ENCODE data around the gene DRC7. TPM values are rescaled to one million over a fixed set of nuclear protein-coding genes. Genes with fewer than 3 reads are reported as not detected.

The DRC7 gene
- total and polyA plus RNA-seq, 9 donors, result 0.06 to 0.40 (median 0.16) TPM; not detected in 3

GRCh38 chr16:57756424-57757325, 62.1 kb downstream of the DRC7 start:
- Histone ChIP-seq H3K4me1 (ENCODE audit: control insufficient read depth, insufficient read depth, low read length) (peaks cover 39% of the 10 kb centered on the region), H3K36me3 (ENCODE audit: control insufficient read depth, insufficient read depth, low read length) (peaks cover 53% of the 10 kb centered on the region), H3K27ac (ENCODE audit: low read length) (no peak overlapping the region), H3K27me3 (ENCODE audit: control insufficient read depth, insufficient read depth, low read length) (no peaks in the 10 kb centered on the region), H3K4me3 (ENCODE audit: low read length) (no peak overlapping the region), H3K9me3 (replicated peaks; ENCODE audit: control insufficient read depth, low read depth, low read length) (no peaks in the 10 kb centered on the region)
- DNase-seq, result no peak
- WGBS (ENCODE audit: insufficient coverage), result 85% methylated on average over 10 of the region's 15 CpGs

GRCh38 chr16:57757326-57757786, 62.8 kb downstream of the DRC7 start:
- Histone ChIP-seq H3K27ac (ENCODE audit: low read length) (no peak overlapping the region), H3K4me3 (ENCODE audit: low read length) (no peak overlapping the region), H3K9me3 (replicated peaks; ENCODE audit: control insufficient read depth, low read depth, low read length) (no peaks in the 10 kb centered on the region), H3K4me1 (ENCODE audit: control insufficient read depth, insufficient read depth, low read length) (peaks cover 35% of the 10 kb centered on the region), H3K27me3 (ENCODE audit: control insufficient read depth, insufficient read depth, low read length) (no peaks in the 10 kb centered on the region), H3K36me3 (ENCODE audit: control insufficient read depth, insufficient read depth, low read length) (peaks cover 50% of the 10 kb centered on the region)
- peak; percentile 76 for DNase-seq
- WGBS (ENCODE audit: insufficient coverage), result 73% methylated on average over 7 of the region's 11 CpGs

- WGBS (ENCODE audit: insufficient coverage), result 87% methylated on average over 5 of the region's 7 CpGs
- Histone ChIP-seq H3K36me3 (ENCODE audit: control insufficient read depth, insufficient read depth, low read length) (peaks cover 48% of the 10 kb centered on the region), H3K9me3 (replicated peaks; ENCODE audit: control insufficient read depth, low read depth, low read length) (no peaks in the 10 kb centered on the region), H3K4me1 (ENCODE audit: control insufficient read depth, insufficient read depth, low read length) (peaks cover 31% of the 10 kb centered on the region), H3K27me3 (ENCODE audit: control insufficient read depth, insufficient read depth, low read length) (no peaks in the 10 kb centered on the region), H3K4me3 (ENCODE audit: low read length) (no peak overlapping the region), H3K27ac (ENCODE audit: low read length) (no peak overlapping the region)
- no peak for DNase-seq
Observed at GRCh38 chr16:57757883-57758282, 63.3 kb downstream of the DRC7 start.

GRCh38 chr16:57758331-57759117, 63.9 kb downstream of the DRC7 start:
- 71% methylated on average over 24 of the region's 33 CpGs for WGBS (ENCODE audit: insufficient coverage)
- Histone ChIP-seq H3K9me3 (replicated peaks; ENCODE audit: control insufficient read depth, low read depth, low read length) (no peaks in the 10 kb centered on the region), H3K36me3 (ENCODE audit: control insufficient read depth, insufficient read depth, low read length) (peaks cover 42% of the 10 kb centered on the region)

GRCh38 chr16:57759131-57759530, 64.5 kb downstream of the DRC7 start:
- H3K27me3 ChIP-seq (ENCODE audit: control insufficient read depth, insufficient read depth, low read length), result no peaks in the 10 kb centered on the region
- DNase-seq, result no peak
- H3K4me1 ChIP-seq (ENCODE audit: control insufficient read depth, insufficient read depth, low read length), result peaks cover 20% of the 10 kb centered on the region
- no peaks in the 10 kb centered on the region for H3K9me3 ChIP-seq (replicated peaks; ENCODE audit: control insufficient read depth, low read depth, low read length)
- H3K36me3 ChIP-seq (ENCODE audit: control insufficient read depth, insufficient read depth, low read length), result peaks cover 36% of the 10 kb centered on the region
- no peak overlapping the region for H3K4me3 ChIP-seq (ENCODE audit: low read length)
- no peak overlapping the region for H3K27ac ChIP-seq (ENCODE audit: low read length)
- 85% methylated on average over 4 of the region's 7 CpGs for WGBS (ENCODE audit: insufficient coverage)

More at GRCh38 chr16:57758331-57759117, 63.9 kb downstream of the DRC7 start:
- H3K27ac ChIP-seq (ENCODE audit: low read length), result no peak overlapping the region
- DNase-seq, result no peak
- H3K4me3 ChIP-seq (ENCODE audit: low read length), result no peak overlapping the region
- peaks cover 26% of the 10 kb centered on the region for H3K4me1 ChIP-seq (ENCODE audit: control insufficient read depth, insufficient read depth, low read length)
- H3K27me3 ChIP-seq (ENCODE audit: control insufficient read depth, insufficient read depth, low read length), result no peaks in the 10 kb centered on the region

- 72% methylated on average over 20 of the region's 21 CpGs for WGBS (ENCODE audit: insufficient coverage)
- H3K9me3 ChIP-seq (replicated peaks; ENCODE audit: control insufficient read depth, low read depth, low read length), result no peaks in the 10 kb centered on the region
- no peak overlapping the region for H3K4me3 ChIP-seq (ENCODE audit: low read length)
- peaks cover 18% of the 10 kb centered on the region for H3K4me1 ChIP-seq (ENCODE audit: control insufficient read depth, insufficient read depth, low read length)
- DNase-seq, result no peak
- no peak overlapping the region for H3K27ac ChIP-seq (ENCODE audit: low read length)
- peaks cover 33% of the 10 kb centered on the region for H3K36me3 ChIP-seq (ENCODE audit: control insufficient read depth, insufficient read depth, low read length)
- H3K27me3 ChIP-seq (ENCODE audit: control insufficient read depth, insufficient read depth, low read length), result no peaks in the 10 kb centered on the region
Observed at GRCh38 chr16:57759541-57760356, 65.1 kb downstream of the DRC7 start.

- H3K36me3 ChIP-seq (ENCODE audit: control insufficient read depth, insufficient read depth, low read length), result peaks cover 28% of the 10 kb centered on the region
- H3K4me3 ChIP-seq (ENCODE audit: low read length), result no peak overlapping the region
- peaks cover 18% of the 10 kb centered on the region for H3K4me1 ChIP-seq (ENCODE audit: control insufficient read depth, insufficient read depth, low read length)
- no peaks in the 10 kb centered on the region for H3K9me3 ChIP-seq (replicated peaks; ENCODE audit: control insufficient read depth, low read depth, low read length)
- no peaks in the 10 kb centered on the region for H3K27me3 ChIP-seq (ENCODE audit: control insufficient read depth, insufficient read depth, low read length)
- 81% methylated on average over 38 of the region's 40 CpGs for WGBS (ENCODE audit: insufficient coverage)
- no peak for DNase-seq
- no peak overlapping the region for H3K27ac ChIP-seq (ENCODE audit: low read length)
Observed at GRCh38 chr16:57760357-57761160, 66.0 kb downstream of the DRC7 start.

- Histone ChIP-seq H3K27me3 (ENCODE audit: control insufficient read depth, insufficient read depth, low read length) (no peaks in the 10 kb centered on the region), H3K4me3 (ENCODE audit: low read length) (no peak overlapping the region), H3K36me3 (ENCODE audit: control insufficient read depth, insufficient read depth, low read length) (peaks cover 31% of the 10 kb centered on the region), H3K27ac (ENCODE audit: low read length) (no peak overlapping the region), H3K4me1 (ENCODE audit: control insufficient read depth, insufficient read depth, low read length) (peaks cover 16% of the 10 kb centered on the region), H3K9me3 (replicated peaks; ENCODE audit: control insufficient read depth, low read depth, low read length) (no peaks in the 10 kb centered on the region)
- 69% methylated on average over 9 of the region's 9 CpGs for WGBS (ENCODE audit: insufficient coverage)
- DNase-seq, result no peak
Observed at GRCh38 chr16:57761301-57761700, 66.7 kb downstream of the DRC7 start.

GRCh38 chr16:57761957-57762356, 67.4 kb downstream of the DRC7 start:
- Histone ChIP-seq H3K36me3 (ENCODE audit: control insufficient read depth, insufficient read depth, low read length) (peaks cover 30% of the 10 kb centered on the region), H3K27ac (ENCODE audit: low read length) (no peak overlapping the region), H3K9me3 (replicated peaks; ENCODE audit: control insufficient read depth, low read depth, low read length) (no peaks in the 10 kb centered on the region), H3K4me3 (ENCODE audit: low read length) (no peak overlapping the region), H3K4me1 (ENCODE audit: control insufficient read depth, insufficient read depth, low read length) (peaks cover 10% of the 10 kb centered on the region), H3K27me3 (ENCODE audit: control insufficient read depth, insufficient read depth, low read length) (no peaks in the 10 kb centered on the region)
- DNase-seq, result no peak
- 84% methylated on average over 10 of the region's 12 CpGs for whole genome bisulfite sequencing (ENCODE audit: insufficient coverage)

Data from muscle of leg (tissue), 11 donors.